HG03558 (cell line): Measurements from ENCODE around the gene TKFC.

Experiments
- ATAC-seq: cut with Tn5 transposase; IDR thresholded peaks from one replicate; pipeline ENCODE4 v1.9.1; 2021; ENCODE audit warnings: moderate number of reproducible peaks; ENCODE audit not compliant: unreplicated experiment; ENCODE audit errors: extremely low read depth

Gene TKFC

GRCh38 chr11:61343792-61344745 is 11.0 kb downstream of the TKFC start:
- ATAC-seq, result no peak

DNA sequence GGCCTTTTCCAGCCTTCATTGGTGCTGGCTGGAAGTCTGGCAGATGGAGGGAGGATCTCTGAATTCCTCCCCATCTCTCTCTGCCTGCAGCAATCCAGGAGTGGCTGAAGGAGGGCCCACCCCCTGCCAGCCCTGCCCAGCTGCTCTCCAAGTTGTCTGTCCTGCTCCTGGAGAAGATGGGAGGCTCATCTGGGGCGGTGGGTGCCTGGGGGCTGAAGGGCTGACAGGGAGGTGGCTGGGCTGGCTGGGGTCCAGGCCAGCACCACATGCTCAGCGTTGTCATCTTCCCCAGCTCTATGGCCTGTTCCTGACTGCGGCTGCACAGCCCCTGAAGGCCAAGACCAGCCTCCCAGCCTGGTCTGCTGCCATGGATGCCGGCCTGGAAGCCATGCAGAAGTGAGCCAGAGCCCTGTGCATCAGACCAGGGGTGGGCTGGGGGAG is 12.2 kb downstream of the TKFC start:
- ATAC-seq, result no peak

GRCh38 chr11:61345954-61346843 is 13.2 kb downstream of the TKFC start:
- ATAC-seq, result no peak

DNA sequence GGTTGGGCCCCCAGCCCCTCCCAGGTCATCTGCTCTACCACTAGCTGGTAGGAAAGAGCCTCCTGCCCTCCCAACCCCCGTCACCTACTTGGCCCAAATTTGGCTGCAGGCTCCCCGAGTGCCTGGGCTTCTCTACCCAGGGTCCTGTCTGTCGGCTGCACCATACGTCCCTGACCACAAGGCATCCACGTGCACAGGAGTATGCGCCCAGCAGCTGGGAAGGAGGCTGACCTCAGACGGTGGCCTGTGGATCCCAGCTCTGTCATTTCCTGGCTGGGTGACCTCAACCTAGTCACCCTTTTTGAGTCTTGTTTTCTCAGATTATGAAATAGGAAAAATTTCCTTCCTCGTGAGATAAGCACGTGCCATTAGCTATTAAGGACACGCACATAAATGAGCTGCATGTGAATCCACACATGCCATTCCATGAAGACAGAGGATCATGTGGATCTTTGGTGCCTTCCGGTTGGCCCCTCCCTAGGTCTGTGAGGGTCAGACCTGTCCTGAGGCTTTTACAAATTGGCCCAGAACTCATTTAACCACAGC is 15.0 kb downstream of the TKFC start:
- no peak for ATAC-seq

DNA sequence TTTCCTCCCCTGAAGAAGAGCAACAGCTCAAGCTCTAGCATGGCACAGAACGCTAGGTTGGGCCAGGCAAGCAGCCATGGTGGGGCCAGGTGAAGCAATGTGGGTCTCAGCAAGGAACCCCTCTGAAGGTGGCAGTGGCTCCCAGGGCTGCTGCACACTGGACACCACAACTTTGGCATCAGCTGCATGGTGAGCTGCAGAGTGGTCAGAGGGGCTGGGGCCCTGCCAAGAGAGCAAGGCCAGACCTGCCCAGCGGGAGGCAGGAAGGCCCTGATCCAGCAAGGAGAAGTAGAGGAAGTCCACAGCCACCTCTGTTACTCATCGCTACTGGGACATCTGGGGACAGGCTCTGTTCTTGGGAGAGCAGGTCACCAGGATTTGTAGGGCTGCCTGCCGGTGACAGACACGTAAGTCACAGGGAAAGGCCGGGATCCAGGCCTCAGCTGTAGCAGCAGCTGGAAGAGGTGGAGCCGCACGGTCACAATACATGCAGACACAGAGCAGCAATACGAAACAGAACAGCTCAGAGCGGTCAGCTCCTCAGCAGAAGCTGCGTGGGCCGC is 16.2 kb downstream of the TKFC start:
- ATAC-seq, result no peak

DNA sequence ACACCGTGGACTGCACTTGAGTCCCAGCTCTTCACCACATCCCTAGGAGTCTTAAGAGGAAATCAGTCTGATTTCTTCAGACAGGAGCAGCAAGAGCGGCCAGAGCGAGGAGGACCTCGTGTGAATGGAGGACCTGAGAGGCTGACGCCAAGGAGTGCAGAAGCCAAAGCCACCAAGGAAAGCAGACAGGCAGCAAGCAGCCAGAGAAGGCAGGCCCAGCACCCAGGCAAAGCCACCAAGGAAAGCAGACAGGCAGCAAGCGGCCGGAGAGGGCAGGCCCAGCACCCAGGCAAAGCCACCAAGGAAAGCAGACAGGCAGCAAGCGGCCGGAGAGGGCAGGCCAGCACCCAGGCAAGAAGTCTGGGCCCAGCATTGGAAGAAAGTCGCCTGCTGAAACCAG is 16.9 kb downstream of the TKFC start:
- ATAC-seq, result no peak

DNA sequence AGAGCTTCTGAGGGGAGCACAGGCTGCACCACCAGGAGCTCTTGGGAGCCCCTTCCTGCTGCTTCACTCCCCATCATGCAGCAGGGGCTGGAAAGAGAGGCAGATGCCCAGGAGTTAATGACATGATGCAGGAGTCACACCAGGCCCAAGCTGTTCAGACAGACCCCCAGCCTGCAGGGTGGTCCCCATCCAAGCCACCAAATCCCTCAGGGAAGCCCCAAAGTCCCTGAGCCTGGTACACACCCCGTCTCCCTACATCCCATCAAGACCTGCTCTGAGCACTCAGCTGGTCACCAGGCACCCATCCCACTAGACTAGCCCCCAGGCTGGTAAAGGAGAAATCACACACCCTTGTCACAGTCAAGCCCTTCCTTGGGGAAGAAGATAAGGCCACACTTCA is 17.3 kb downstream of the TKFC start:
- no peak for ATAC-seq

GRCh38 chr11:61350803-61351202 is 17.8 kb downstream of the TKFC start:
- ATAC-seq, result no peak

GRCh38 chr11:61352038-61352437 is 19.0 kb downstream of the TKFC start:
- ATAC-seq, result no peak

GRCh38 chr11:61353131-61354067 is 20.4 kb downstream of the TKFC start:
- no peak for ATAC-seq

- no peak for ATAC-seq
Measured at GRCh38 chr11:61354208-61354607, 21.2 kb downstream of the TKFC start.

DNA sequence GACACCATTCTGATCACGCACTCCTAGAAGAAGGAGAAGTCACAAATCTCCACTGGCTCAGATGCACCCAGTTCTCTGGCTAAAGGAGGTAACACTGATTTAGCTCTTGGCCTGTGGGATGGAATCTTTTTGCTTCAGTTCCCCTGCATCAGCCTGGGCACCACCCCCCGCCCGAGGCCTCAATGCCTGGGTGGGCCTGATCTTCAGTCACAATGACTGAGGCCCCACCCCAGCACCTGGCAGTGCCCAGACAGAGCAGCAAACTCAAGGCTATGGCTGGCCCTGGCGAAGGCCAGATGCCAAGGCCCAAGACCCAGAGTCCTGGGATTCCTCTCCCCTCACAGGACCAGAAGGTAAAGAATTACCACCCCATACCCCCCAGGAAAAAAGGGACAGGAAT is 23.7 kb downstream of the TKFC start:
- ATAC-seq, result no peak

GRCh38 chr11:61357233-61357893 is 24.3 kb downstream of the TKFC start:
- ATAC-seq, result no peak

GRCh38 chr11:61357894-61358239 is 24.8 kb downstream of the TKFC start:
- no peak for ATAC-seq

GRCh38 chr11:61358566-61358965 is 25.5 kb downstream of the TKFC start:
- no peak for ATAC-seq

- no peak for ATAC-seq
Measured at GRCh38 chr11:61359516-61359915, 26.5 kb downstream of the TKFC start.

DNA sequence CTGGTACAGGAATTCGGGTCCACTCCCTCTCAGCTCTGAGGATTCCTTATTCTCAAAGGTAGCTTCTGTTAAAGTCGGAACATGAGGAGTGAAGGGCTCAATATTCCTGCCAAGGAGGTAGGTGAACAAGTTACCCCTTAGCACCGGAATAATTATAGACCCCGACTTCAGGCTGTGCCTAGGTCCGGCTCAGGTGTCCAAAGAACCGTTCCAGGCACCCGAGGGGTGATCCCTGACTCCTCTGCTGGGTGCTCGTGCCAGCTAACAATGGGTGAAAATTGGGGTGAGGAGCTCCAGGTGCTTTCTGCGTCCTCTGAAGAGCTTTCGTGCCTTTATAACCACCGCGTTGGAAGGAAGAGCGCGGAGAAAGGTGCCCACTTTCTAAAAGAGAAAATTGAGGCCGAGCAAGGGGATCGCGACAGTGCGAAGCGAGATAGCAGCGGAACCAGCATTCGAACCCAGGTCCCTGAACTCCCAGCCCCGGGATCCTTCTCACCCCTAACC is 28.3 kb downstream of the TKFC start:
- no peak for ATAC-seq

GRCh38 chr11:61361741-61362541 is 28.9 kb downstream of the TKFC start, which contains the start of the genes CYB561A3 and TMEM138:
Gene CYB561A3, minus strand, starts transcription at chr11:61361882. Its CDS starts 5,169 bp downstream, at chr11:61356713.
Gene TMEM138, plus strand, starts transcription at chr11:61362374. Its CDS starts 2,017 bp downstream, at chr11:61364391.
- peak; percentile 76 for ATAC-seq
